Measurements from ENCODE around the gene RAB44. TPM values are rescaled to one million over a fixed set of nuclear protein-coding genes. Genes with fewer than 3 reads are reported as not detected.

The RAB44 gene
- total and polyA plus RNA-seq, 2 donors (not counting 1 experiment from before 2014, with no cell fraction given): 0.15 to 0.16 TPM

GRCh38 chr6:36655085-36655724 is 42.4 kb upstream of the RAB44 start:
- Histone ChIP-seq H3K27ac (ENCODE audit: low read length in 2 of 2) (no peak overlapping the region), H4K20me1 (ENCODE audit: control insufficient read depth, insufficient read depth, low read length, poor library complexity, severe bottlenecking) (no peaks in the 10 kb centered on the region), H3K36me3 (replicated peaks in 1 of 2; ENCODE audit: control extremely low read depth in 1 of 2, control insufficient read depth in 1 of 2, extremely low read depth in 1 of 2, insufficient read depth in 2 of 2, low read length in 1 of 2) (no peaks in the 10 kb centered on the region), H3K79me2 (ENCODE audit: control insufficient read depth, insufficient read depth, low read length) (no peaks in the 10 kb centered on the region), H3K9me3 (ENCODE audit: control extremely low read depth in 1 of 3, control insufficient read depth in 2 of 3, insufficient read depth in 1 of 3, low read length in 2 of 3) (peaks cover 0 to 2% (median 0%) of the 10 kb centered on the region in 3 donors), H2AFZ (ENCODE audit: insufficient read depth, low read depth, low read length, poor library complexity, severe bottlenecking) (no peak overlapping the region), H3K4me2 (replicated peaks; ENCODE audit: low read depth, low read length, poor library complexity, severe bottlenecking) (no peak overlapping the region), H3K9ac (ENCODE audit: low read length) (no peak overlapping the region), H3K4me1 (ENCODE audit: control insufficient read depth in 2 of 2, insufficient read depth in 2 of 2, low read length in 2 of 2) (peaks cover 28 to 33% of the 10 kb centered on the region in 2 donors), H3K27me3 (replicated peaks in 1 of 4; ENCODE audit: control extremely low read depth in 1 of 4, control insufficient read depth in 3 of 4, insufficient read depth in 4 of 4, low read length in 3 of 4) (peaks cover 0 to 7% (median 2%) of the 10 kb centered on the region in 4 experiments), H3K4me3 (ENCODE audit: control extremely low read depth in 1 of 5, extremely low read depth in 1 of 5, insufficient read depth in 1 of 5, low read depth in 2 of 5, low read length in 4 of 5) (no peak overlapping the region)
- H3K27me3 Mint-ChIP-seq: peaks cover 24% of the 10 kb centered on the region
- H3K9me3 Mint-ChIP-seq (ENCODE audit: insufficient read depth): no peaks in the 10 kb centered on the region
- WGBS (ENCODE audit: insufficient coverage): 67% methylated on average over 3 of the region's 6 CpGs
- ChIA-PET POLR2A (interaction anchor here (0.6 to 1.1 kb wide), 2 partner anchors 10 to 11 kb away, joined by 3 read pairs; no protein-coding TSS in a partner anchor), CTCF (interaction anchor here (0.7 to 1.6 kb wide), 2 partner anchors 18 to 31 kb away, joined by 4 to 7 read pairs; no protein-coding TSS in a partner anchor)
- no peak overlapping the region for H3K27ac Mint-ChIP-seq
- DNase-seq (no peak), ATAC-seq (ENCODE audit: low read depth) (no peak)
- peaks cover 40% of the 10 kb centered on the region for H3K4me1 Mint-ChIP-seq
- no peak overlapping the region for H3K4me3 Mint-ChIP-seq
- intact Hi-C loops (cut with micrococcal nuclease): no loop called here
- no peak for TF ChIP-seq EZH2 (IDR thresholded peaks at IDR 0.05; ENCODE audit: borderline replicate concordance, insufficient read depth, low read depth, low read length, poor library complexity, severe bottlenecking)
- TF ChIP-seq, protein P1, sequence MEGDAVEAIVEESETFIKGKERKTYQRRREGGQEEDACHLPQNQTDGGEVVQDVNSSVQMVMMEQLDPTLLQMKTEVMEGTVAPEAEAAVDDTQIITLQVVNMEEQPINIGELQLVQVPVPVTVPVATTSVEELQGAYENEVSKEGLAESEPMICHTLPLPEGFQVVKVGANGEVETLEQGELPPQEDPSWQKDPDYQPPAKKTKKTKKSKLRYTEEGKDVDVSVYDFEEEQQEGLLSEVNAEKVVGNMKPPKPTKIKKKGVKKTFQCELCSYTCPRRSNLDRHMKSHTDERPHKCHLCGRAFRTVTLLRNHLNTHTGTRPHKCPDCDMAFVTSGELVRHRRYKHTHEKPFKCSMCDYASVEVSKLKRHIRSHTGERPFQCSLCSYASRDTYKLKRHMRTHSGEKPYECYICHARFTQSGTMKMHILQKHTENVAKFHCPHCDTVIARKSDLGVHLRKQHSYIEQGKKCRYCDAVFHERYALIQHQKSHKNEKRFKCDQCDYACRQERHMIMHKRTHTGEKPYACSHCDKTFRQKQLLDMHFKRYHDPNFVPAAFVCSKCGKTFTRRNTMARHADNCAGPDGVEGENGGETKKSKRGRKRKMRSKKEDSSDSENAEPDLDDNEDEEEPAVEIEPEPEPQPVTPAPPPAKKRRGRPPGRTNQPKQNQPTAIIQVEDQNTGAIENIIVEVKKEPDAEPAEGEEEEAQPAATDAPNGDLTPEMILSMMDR (IDR thresholded peaks at IDR 0.05): no peak

DNA sequence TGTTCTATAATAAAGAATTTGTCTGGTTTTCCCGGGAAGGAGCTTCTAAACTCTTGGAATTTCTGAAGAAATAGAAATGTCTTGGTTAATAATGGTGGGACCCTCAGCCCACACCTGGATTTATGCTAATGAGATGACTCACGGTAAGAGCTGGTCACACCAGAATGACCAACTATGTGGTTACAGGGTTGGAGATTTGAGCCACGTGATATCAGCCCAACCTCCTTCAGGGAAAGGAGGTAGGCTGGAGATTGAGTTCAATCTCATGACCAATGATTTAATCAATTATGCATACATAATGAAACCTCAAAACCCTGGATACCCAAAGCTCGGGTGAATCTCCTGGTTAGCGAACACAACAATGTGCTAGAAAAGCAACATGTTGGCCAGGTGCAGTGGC is 41.2 kb upstream of the RAB44 start:
- WGBS (ENCODE audit: insufficient coverage): 36% methylated on average over 2 of the region's 5 CpGs
- H2AFZ ChIP-seq (ENCODE audit: insufficient read depth, low read depth, low read length, poor library complexity, severe bottlenecking): no peak overlapping the region
- peaks cover 24% of the 10 kb centered on the region for H3K27me3 Mint-ChIP-seq
- H3K4me1 Mint-ChIP-seq: peaks cover 30% of the 10 kb centered on the region
- peaks cover 0 to 18% (median 8%) of the 10 kb centered on the region in 4 experiments for H3K27me3 ChIP-seq (replicated peaks in 1 of 4; ENCODE audit: control extremely low read depth in 1 of 4, control insufficient read depth in 3 of 4, insufficient read depth in 4 of 4, low read length in 3 of 4)
- no peaks in the 10 kb centered on the region for H3K79me2 ChIP-seq (ENCODE audit: control insufficient read depth, insufficient read depth, low read length)
- intact Hi-C loops (cut with micrococcal nuclease): no loop called here
- H3K9me3 Mint-ChIP-seq (ENCODE audit: insufficient read depth): no peaks in the 10 kb centered on the region
- peaks cover 0 to 11% (median 0%) of the 10 kb centered on the region in 3 donors for H3K9me3 ChIP-seq (ENCODE audit: control extremely low read depth in 1 of 3, control insufficient read depth in 2 of 3, insufficient read depth in 1 of 3, low read length in 2 of 3)
- ATAC-seq (ENCODE audit: low read depth) (no peak), DNase-seq (no peak)
- TF ChIP-seq, protein P1 (IDR thresholded peaks at IDR 0.05): no peak
- TF ChIP-seq EZH2 (IDR thresholded peaks at IDR 0.05; ENCODE audit: borderline replicate concordance, insufficient read depth, low read depth, low read length, poor library complexity, severe bottlenecking): no peak
- no peak overlapping the region for H3K4me3 ChIP-seq (ENCODE audit: control extremely low read depth in 1 of 5, extremely low read depth in 1 of 5, insufficient read depth in 1 of 5, low read depth in 2 of 5, low read length in 4 of 5)
- H3K36me3 ChIP-seq (replicated peaks in 1 of 2; ENCODE audit: control extremely low read depth in 1 of 2, control insufficient read depth in 1 of 2, extremely low read depth in 1 of 2, insufficient read depth in 2 of 2, low read length in 1 of 2): no peaks in the 10 kb centered on the region
- H3K27ac ChIP-seq (ENCODE audit: low read length in 2 of 2): no peak overlapping the region
- no peak overlapping the region for H3K27ac Mint-ChIP-seq
- no peaks in the 10 kb centered on the region for H4K20me1 ChIP-seq (ENCODE audit: control insufficient read depth, insufficient read depth, low read length, poor library complexity, severe bottlenecking)
- H3K4me2 ChIP-seq (replicated peaks; ENCODE audit: low read depth, low read length, poor library complexity, severe bottlenecking): no peak overlapping the region
- ChIA-PET POLR2A (no interaction called here), CTCF (interaction anchor here (1.6 kb wide), 1 partner anchor 31 kb away, joined by 3 read pairs; no protein-coding TSS in a partner anchor)
- no peak overlapping the region for H3K4me3 Mint-ChIP-seq
- peaks cover 24 to 32% of the 10 kb centered on the region in 2 donors for H3K4me1 ChIP-seq (ENCODE audit: control insufficient read depth in 2 of 2, insufficient read depth in 2 of 2, low read length in 2 of 2)
- no peak overlapping the region for H3K9ac ChIP-seq (ENCODE audit: low read length)
